ENCODE measurements around the gene KCTD20.

The KCTD20 gene

DNA sequence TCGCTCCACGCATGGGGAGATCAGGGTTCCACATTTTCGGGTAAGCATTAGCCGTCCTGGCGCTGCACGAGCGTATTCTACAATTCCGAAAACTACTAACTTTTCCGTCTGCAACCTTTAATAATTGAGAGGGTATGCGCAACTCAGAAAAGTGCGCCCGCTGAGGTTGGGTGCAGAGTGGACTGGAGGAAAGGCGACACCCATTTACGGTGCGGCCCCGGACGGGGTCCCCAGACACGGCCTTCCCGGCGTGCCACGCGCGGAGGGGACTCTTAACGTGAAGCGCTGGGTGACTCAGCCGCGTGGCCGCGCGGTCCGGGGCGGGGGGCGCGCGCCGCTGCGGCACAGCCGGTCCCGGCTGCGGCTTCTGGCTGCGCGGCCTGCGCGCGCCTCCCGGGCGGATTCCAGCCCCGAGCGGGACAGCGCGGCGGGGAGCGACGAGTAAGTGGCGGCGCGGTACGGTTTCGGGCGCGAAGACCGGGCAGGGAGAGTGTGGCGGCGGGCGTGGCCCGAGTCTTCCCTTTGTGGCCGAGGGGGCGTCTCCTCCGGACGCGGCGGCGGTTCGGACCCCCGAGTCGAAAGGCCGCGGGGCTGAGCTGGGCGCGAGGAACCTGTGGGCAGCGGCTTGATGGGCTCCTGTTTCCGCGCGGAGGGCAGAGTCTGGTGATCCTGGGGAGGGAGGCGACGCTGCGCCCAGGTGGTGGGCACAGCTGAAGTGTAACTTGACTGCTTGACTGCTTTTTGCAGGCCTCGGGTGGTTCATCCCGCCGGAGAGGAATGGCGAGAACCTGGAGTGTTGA lies at the start of gene KCTD20, which contains the start of gene PXT1:
Gene KCTD20 (plus strand): TSS at position 330 of the 800 bp plus-strand sequence. CDS start 27,098 bp downstream, outside the sequence.
Gene PXT1 (minus strand): TSS at position 184 of the 800 bp plus-strand sequence. CDS start 16,772 bp downstream, outside the sequence.
- TF ChIP-seq EZH2 (optimal IDR thresholded peaks at IDR 0.05; ENCODE audit: low read depth, low read length) (no peak), EZH2phosphoT487 (IDR thresholded peaks at IDR 0.05; ENCODE audit: low read length) (no peak)
- TF ChIP-seq, protein P1, sequence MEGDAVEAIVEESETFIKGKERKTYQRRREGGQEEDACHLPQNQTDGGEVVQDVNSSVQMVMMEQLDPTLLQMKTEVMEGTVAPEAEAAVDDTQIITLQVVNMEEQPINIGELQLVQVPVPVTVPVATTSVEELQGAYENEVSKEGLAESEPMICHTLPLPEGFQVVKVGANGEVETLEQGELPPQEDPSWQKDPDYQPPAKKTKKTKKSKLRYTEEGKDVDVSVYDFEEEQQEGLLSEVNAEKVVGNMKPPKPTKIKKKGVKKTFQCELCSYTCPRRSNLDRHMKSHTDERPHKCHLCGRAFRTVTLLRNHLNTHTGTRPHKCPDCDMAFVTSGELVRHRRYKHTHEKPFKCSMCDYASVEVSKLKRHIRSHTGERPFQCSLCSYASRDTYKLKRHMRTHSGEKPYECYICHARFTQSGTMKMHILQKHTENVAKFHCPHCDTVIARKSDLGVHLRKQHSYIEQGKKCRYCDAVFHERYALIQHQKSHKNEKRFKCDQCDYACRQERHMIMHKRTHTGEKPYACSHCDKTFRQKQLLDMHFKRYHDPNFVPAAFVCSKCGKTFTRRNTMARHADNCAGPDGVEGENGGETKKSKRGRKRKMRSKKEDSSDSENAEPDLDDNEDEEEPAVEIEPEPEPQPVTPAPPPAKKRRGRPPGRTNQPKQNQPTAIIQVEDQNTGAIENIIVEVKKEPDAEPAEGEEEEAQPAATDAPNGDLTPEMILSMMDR (IDR thresholded peaks at IDR 0.05; ENCODE audit: low read length) = no peak
- Histone ChIP-seq H3F3A (ENCODE audit: insufficient read depth, low read length) (peaks cover 39% of the 10 kb centered on the region), H3K4me3 (ENCODE audit: low read length) (peak within 1 kb of the TSS; percentile 67), H3K9me2 (replicated peaks; ENCODE audit: insufficient read depth, low read length) (no peaks in the 10 kb centered on the region), H4K20me1 (ENCODE audit: insufficient read depth, low read length) (no peaks in the 10 kb centered on the region), H3K27ac (ENCODE audit: low read length) (peak within 1 kb of the TSS; percentile 82), H3K4me2 (ENCODE audit: low read depth, low read length) (peak within 1 kb of the TSS; percentile 92), H3K9ac (ENCODE audit: low read length) (peak within 1 kb of the TSS; percentile 88), H3K79me2 (ENCODE audit: low read length) (peaks cover 55% of the 10 kb centered on the region), H2AFZ (ENCODE audit: low read length) (peak within 1 kb of the TSS; percentile 82), H3K4me1 (ENCODE audit: low read length) (peaks cover 14% of the 10 kb centered on the region), H3K36me3 (replicated peaks; ENCODE audit: insufficient read depth, low read length) (no peaks in the 10 kb centered on the region), H3K27me3 (replicated peaks; ENCODE audit: insufficient read depth, low read length) (no peaks in the 10 kb centered on the region), H3K9me3 (replicated peaks; ENCODE audit: insufficient read depth, low read length) (no peaks in the 10 kb centered on the region)
- peak; percentile 90 for DNase-seq

DNA sequence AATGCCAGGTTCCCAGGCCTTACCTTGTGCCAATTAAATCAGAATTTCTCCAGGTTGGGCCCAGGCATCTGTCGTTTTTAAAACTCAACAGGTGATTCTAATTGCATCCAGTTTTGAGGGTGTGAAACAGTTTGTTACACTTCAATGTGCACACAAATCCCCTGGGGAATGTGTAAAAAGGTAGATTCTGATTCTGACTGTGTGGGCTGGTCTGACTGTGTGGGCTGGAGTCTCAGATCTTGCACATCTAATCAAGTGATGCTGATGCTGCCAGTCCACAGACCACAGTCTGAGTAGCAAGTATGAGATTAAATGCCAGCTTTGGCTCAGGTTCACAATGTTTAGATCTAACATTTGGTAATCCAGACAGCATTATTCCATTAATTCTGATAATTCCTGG lies 42.8 kb upstream of the KCTD20 start:
- Histone ChIP-seq H3K9ac (ENCODE audit: low read length) (no peak overlapping the region), H4K20me1 (ENCODE audit: insufficient read depth, low read length) (no peaks in the 10 kb centered on the region), H3K27ac (ENCODE audit: low read length) (no peak overlapping the region), H3K36me3 (replicated peaks; ENCODE audit: insufficient read depth, low read length) (no peaks in the 10 kb centered on the region), H3K9me2 (replicated peaks; ENCODE audit: insufficient read depth, low read length) (no peaks in the 10 kb centered on the region), H2AFZ (ENCODE audit: low read length) (no peak overlapping the region), H3K9me3 (replicated peaks; ENCODE audit: insufficient read depth, low read length) (no peaks in the 10 kb centered on the region), H3F3A (ENCODE audit: insufficient read depth, low read length) (no peaks in the 10 kb centered on the region), H3K27me3 (replicated peaks; ENCODE audit: insufficient read depth, low read length) (no peaks in the 10 kb centered on the region), H3K79me2 (ENCODE audit: low read length) (no peaks in the 10 kb centered on the region), H3K4me2 (ENCODE audit: low read depth, low read length) (no peak overlapping the region), H3K4me1 (ENCODE audit: low read length) (no peaks in the 10 kb centered on the region), H3K4me3 (ENCODE audit: low read length) (no peak overlapping the region)
- TF ChIP-seq EZH2 (optimal IDR thresholded peaks at IDR 0.05; ENCODE audit: low read depth, low read length) = no peak
- TF ChIP-seq EZH2phosphoT487 (IDR thresholded peaks at IDR 0.05; ENCODE audit: low read length) = no peak
- TF ChIP-seq, protein P1 (IDR thresholded peaks at IDR 0.05; ENCODE audit: low read length) = no peak
- no peak for DNase-seq

DNA sequence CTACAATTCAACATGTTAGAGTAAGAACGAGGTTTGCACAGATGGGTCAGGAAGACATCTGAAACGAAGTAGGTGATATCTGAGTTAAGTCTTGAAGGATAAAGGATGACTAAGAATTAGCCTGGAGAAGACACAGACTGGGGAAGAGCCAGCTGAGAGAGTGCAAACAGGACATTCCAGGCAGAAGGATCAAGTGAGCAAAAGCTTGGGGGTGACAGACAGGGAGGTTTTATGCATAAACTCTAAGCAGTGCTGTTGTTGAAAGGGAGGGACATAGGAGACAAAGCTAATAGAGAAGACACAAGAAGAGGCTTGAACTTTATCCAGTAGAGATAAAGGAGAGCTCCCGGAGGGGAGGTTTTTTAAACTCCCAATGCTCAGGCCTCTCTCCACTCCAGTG lies 40.3 kb upstream of the KCTD20 start:
- DNase-seq = no peak
- Histone ChIP-seq H3K9me3 (replicated peaks; ENCODE audit: insufficient read depth, low read length) (no peaks in the 10 kb centered on the region), H3K9ac (ENCODE audit: low read length) (no peak overlapping the region), H3F3A (ENCODE audit: insufficient read depth, low read length) (no peaks in the 10 kb centered on the region), H3K4me1 (ENCODE audit: low read length) (no peaks in the 10 kb centered on the region), H3K27ac (ENCODE audit: low read length) (no peak overlapping the region), H3K36me3 (replicated peaks; ENCODE audit: insufficient read depth, low read length) (no peaks in the 10 kb centered on the region), H3K79me2 (ENCODE audit: low read length) (no peaks in the 10 kb centered on the region), H4K20me1 (ENCODE audit: insufficient read depth, low read length) (no peaks in the 10 kb centered on the region), H3K9me2 (replicated peaks; ENCODE audit: insufficient read depth, low read length) (no peaks in the 10 kb centered on the region), H2AFZ (ENCODE audit: low read length) (no peak overlapping the region), H3K4me3 (ENCODE audit: low read length) (no peak overlapping the region), H3K27me3 (replicated peaks; ENCODE audit: insufficient read depth, low read length) (no peaks in the 10 kb centered on the region), H3K4me2 (ENCODE audit: low read depth, low read length) (no peak overlapping the region)
- TF ChIP-seq EZH2 (optimal IDR thresholded peaks at IDR 0.05; ENCODE audit: low read depth, low read length) (no peak), EZH2phosphoT487 (IDR thresholded peaks at IDR 0.05; ENCODE audit: low read length) (no peak)
- TF ChIP-seq, protein P1 (IDR thresholded peaks at IDR 0.05; ENCODE audit: low read length) = no peak

All from MM.1S (cell line).